DND-41 (cell line): ENCODE data around the gene AMACR.

ENCODE experiments used
- ATAC-seq: fragments of 200-7000 bp; cut with Tn5 transposase; 3 replicates; pipeline ENCODE4 v1.9.1; 2021; ENCODE audit warnings: low read depth; ENCODE audit not compliant: insufficient read depth
- DNase-seq: peaks from one replicate; pipeline ENCODE4 v3.0.0-alpha.2; 2020
- H2AFZ ChIP-seq: 2 replicates; pipeline ENCODE4 v1.6.0; 2012; ENCODE audit warnings: low read depth, low read length
- H3K27ac ChIP-seq: 2 replicates; pipeline ENCODE4 v1.5.1; 2012; ENCODE audit warnings: low read length, inconsistent platforms
- H3K27me3 ChIP-seq: fragments of 200-600 bp; sonication (generic); 2 replicates; pipeline ENCODE4 v1.6.0; 2012; ENCODE audit warnings: low read length, mild to moderate bottlenecking, inconsistent platforms; ENCODE audit not compliant: insufficient read depth, poor library complexity
- H3K36me3 ChIP-seq: 2 replicates; pipeline ENCODE4 v1.5.1; 2012; ENCODE audit warnings: low read length, inconsistent platforms; ENCODE audit not compliant: insufficient read depth
- H3K4me1 ChIP-seq: 2 replicates; pipeline ENCODE4 v1.5.1; 2012; ENCODE audit warnings: mild to moderate bottlenecking, low read length; ENCODE audit not compliant: insufficient read depth
- H3K4me2 ChIP-seq: 2 replicates; pipeline ENCODE4 v1.6.0; 2012; ENCODE audit warnings: mild to moderate bottlenecking, moderate library complexity, low read length, inconsistent platforms; ENCODE audit not compliant: insufficient read depth
- H3K4me3 ChIP-seq, 2 experiments: fragments of 200-600 bp in 1 of 2; shearing (Covaris generic) in 1 of 2; 2 replicates each; pipeline ENCODE4 v1.5.1; 2012 to 2016; ENCODE audit warnings: inconsistent platforms in 2 of 2, low read length in 2 of 2, mild to moderate bottlenecking in 2 of 2, low read depth in 1 of 2, moderate library complexity in 1 of 2
- H3K79me2 ChIP-seq: 2 replicates; pipeline ENCODE4 v1.6.0; 2012; ENCODE audit warnings: low read length, inconsistent platforms; ENCODE audit not compliant: insufficient read depth
- H3K9ac ChIP-seq: 2 replicates; pipeline ENCODE4 v1.6.0; 2012; ENCODE audit warnings: low read depth, mild to moderate bottlenecking, inconsistent platforms, low read length, moderate library complexity
- H3K9me3 ChIP-seq: 2 replicates; pipeline ENCODE4 v1.5.1; 2012; ENCODE audit warnings: low read length, moderate library complexity, mild to moderate bottlenecking, inconsistent platforms; ENCODE audit not compliant: insufficient read depth, severe bottlenecking
- H4K20me1 ChIP-seq: 2 replicates; pipeline ENCODE4 v1.6.0; 2012; ENCODE audit warnings: low read length; ENCODE audit not compliant: insufficient read depth
- EZH2 ChIP-seq: IDR thresholded peaks from 3 replicates; pipeline ENCODE4 v1.6.1; 2012; ENCODE audit warnings: borderline replicate concordance, low read depth, mild to moderate bottlenecking, moderate library complexity, low read length, inconsistent platforms; ENCODE audit not compliant: severe bottlenecking
- TF ChIP-seq, protein P1 (sequence below): IDR thresholded peaks from 2 replicates; pipeline ENCODE4 v1.5.1; 2012; ENCODE audit warnings: borderline replicate concordance, low read length, moderate library complexity, mild to moderate bottlenecking; ENCODE audit not compliant: poor library complexity, severe bottlenecking; ENCODE audit errors: extremely low read depth

The AMACR gene

DNA sequence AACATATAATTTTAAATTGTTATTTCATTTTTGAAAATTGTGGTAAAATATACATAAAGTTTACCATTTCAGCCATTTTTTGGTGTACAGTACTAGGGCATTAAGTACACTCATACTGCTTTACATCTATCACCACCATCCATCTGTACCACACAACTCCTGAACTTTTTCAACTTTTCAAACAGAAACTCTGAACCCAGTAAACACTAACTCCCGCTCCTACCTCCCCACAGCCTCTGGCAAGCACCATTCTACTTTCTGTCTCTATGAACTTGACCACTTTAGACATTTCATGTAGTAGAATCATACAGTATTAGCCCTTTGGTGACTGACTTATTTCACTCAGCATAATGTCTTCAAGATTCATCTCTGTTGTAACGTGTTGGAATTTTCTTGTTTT, 15.0 kb downstream of the AMACR start:
- H3K4me2 ChIP-seq, result no peak overlapping the region
- H3K9me3 ChIP-seq, result no peaks in the 10 kb centered on the region
- H3K36me3 ChIP-seq, result peaks cover 29% of the 10 kb centered on the region
- no peaks in the 10 kb centered on the region for H4K20me1 ChIP-seq
- H3K4me3 ChIP-seq, result no peak overlapping the region
- H3K79me2 ChIP-seq, result no peaks in the 10 kb centered on the region
- no peak overlapping the region for H3K9ac ChIP-seq
- no peak overlapping the region for H3K27ac ChIP-seq
- TF ChIP-seq, protein P1, sequence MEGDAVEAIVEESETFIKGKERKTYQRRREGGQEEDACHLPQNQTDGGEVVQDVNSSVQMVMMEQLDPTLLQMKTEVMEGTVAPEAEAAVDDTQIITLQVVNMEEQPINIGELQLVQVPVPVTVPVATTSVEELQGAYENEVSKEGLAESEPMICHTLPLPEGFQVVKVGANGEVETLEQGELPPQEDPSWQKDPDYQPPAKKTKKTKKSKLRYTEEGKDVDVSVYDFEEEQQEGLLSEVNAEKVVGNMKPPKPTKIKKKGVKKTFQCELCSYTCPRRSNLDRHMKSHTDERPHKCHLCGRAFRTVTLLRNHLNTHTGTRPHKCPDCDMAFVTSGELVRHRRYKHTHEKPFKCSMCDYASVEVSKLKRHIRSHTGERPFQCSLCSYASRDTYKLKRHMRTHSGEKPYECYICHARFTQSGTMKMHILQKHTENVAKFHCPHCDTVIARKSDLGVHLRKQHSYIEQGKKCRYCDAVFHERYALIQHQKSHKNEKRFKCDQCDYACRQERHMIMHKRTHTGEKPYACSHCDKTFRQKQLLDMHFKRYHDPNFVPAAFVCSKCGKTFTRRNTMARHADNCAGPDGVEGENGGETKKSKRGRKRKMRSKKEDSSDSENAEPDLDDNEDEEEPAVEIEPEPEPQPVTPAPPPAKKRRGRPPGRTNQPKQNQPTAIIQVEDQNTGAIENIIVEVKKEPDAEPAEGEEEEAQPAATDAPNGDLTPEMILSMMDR, result no peak
- H2AFZ ChIP-seq, result no peak overlapping the region
- H3K4me1 ChIP-seq, result no peaks in the 10 kb centered on the region; the same call in 1 of the 2 replicates
- DNase-seq (no peak), ATAC-seq (no peak)
- H3K27me3 ChIP-seq, result no peaks in the 10 kb centered on the region

DNA sequence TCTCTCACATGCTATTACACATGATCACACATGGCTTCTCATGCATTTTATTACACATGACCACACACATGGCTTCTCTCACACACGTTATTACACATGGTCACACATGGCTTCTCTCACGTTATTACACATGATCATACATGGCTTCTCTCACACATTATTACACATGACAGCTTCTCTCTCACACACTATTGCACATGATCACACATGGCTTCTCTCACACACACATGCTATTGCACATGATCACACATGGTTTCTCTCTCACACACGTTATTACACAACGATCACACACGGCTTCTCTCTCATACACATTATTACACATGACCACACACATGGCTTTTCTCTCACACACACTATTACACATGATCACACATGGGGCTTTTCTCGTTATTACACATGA, 22.4 kb downstream of the AMACR start:
- no peak overlapping the region for H2AFZ ChIP-seq
- H3K27ac ChIP-seq, result no peak overlapping the region
- no peaks in the 10 kb centered on the region for H3K79me2 ChIP-seq
- no peak for TF ChIP-seq EZH2
- TF ChIP-seq, protein P1, result no peak
- H3K9ac ChIP-seq, result no peak overlapping the region
- peaks cover 8% of the 10 kb centered on the region for H3K9me3 ChIP-seq
- ATAC-seq, result no peak
- no peak overlapping the region for H3K4me2 ChIP-seq
- H3K36me3 ChIP-seq, result peaks cover 23% of the 10 kb centered on the region
- no peaks in the 10 kb centered on the region for H4K20me1 ChIP-seq
- H3K4me3 ChIP-seq, result no peak overlapping the region
- no peak for DNase-seq
- H3K4me1 ChIP-seq, result no peaks in the 10 kb centered on the region
- H3K27me3 ChIP-seq, result no peaks in the 10 kb centered on the region

DNA sequence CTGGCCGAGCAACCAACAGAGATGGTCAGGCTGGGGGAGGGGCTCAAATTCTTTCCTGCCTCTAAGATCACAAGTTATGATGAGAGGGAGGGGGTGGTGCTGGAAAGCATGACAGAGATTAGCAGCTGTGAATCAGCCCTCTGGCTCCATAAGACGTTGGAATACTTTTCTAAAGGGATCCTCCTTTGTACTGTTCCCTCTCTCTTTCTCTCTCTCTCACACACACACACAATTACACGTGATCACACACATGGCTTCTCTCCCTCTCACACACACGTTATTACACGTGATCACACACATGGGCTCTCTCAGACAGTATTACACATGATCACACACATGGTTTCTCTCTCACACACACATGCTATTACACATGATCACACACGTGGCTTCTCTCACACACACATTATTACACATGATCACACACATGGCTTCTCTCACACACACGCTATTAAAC, 23.2 kb downstream of the AMACR start, which contains the start of gene SLC45A2:
Gene SLC45A2 (minus strand): TSS at position 23 of the 454 bp plus-strand sequence. CDS start 110 bp downstream, outside the sequence.
- Histone ChIP-seq H3K36me3 (peaks cover 23% of the 10 kb centered on the region), H2AFZ (no peak within 1 kb of the TSS), H3K4me1 (no peaks in the 10 kb centered on the region), H3K4me2 (no peak within 1 kb of the TSS), H3K4me3 (no peak within 1 kb of the TSS), H3K27me3 (no peaks in the 10 kb centered on the region), H3K9ac (no peak within 1 kb of the TSS), H3K27ac (no peak within 1 kb of the TSS), H3K79me2 (no peaks in the 10 kb centered on the region), H4K20me1 (no peaks in the 10 kb centered on the region), H3K9me3 (peaks cover 8% of the 10 kb centered on the region)
- DNase-seq (no peak), ATAC-seq (no peak)
- TF ChIP-seq, protein P1, result no peak
- TF ChIP-seq EZH2, result no peak

DNA sequence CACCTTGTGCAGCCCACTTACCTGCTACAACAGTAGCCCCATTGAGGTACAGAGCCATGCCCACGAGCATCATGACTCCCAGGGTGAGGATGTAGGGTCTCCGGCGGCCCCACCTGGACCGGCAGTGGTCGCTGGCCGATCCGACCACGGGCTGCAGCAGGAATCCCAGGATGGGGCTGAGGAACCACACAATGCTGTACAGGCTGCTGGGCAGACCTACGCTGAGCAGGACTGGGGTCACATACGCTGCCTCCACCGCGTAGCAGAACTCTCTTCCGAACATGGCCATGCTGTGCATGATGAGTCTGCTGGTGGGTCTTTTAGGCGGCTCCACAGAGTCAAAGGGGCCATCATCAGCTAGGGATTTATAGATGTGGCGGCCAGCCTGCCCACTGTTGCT, 23.7 kb downstream of the AMACR start:
- Histone ChIP-seq H4K20me1 (no peaks in the 10 kb centered on the region), H3K4me1 (no peaks in the 10 kb centered on the region), H3K4me3 (no peak overlapping the region), H3K9ac (no peak overlapping the region), H3K27me3 (no peaks in the 10 kb centered on the region), H3K4me2 (no peak overlapping the region), H2AFZ (no peak overlapping the region), H3K9me3 (peaks cover 8% of the 10 kb centered on the region), H3K27ac (no peak overlapping the region), H3K36me3 (peaks cover 19% of the 10 kb centered on the region), H3K79me2 (no peaks in the 10 kb centered on the region)
- DNase-seq (no peak), ATAC-seq (no peak)
- TF ChIP-seq, protein P1, result no peak
- no peak for TF ChIP-seq EZH2
